IMR-90 (cell line): ENCODE results near the gene WDR37. TPM values are rescaled to one million over a fixed set of nuclear protein-coding genes. Genes with fewer than 3 reads are reported as not detected.

Source experiments
- ATAC-seq: fragments of 200-7000 bp; cut with Tn5 transposase; 2 replicates; pipeline ENCODE4 v1.9.1; 2020; ENCODE audit warnings: low read depth, mild to moderate bottlenecking, moderate library complexity
- BruUV-seq: library from RNA; stranded (reverse); fragments of 400-500 nt; replicated peaks from 2 replicates; lab custom pipeline; 2021; lab: Mats Ljungman, UMichigan
- CTCF ChIA-PET: fragments of 300-600 bp; formaldehyde crosslinking; extraction: SDS; loops from one replicate; lab custom pipeline; 2021; ENCODE audit warnings: antibody characterized with exemption; lab: Yijun Ruan, JAX
- POLR2A ChIA-PET: fragments of 300-600 bp; sonication (Branson Sonifier 250); formaldehyde crosslinking; loops from one replicate; lab custom pipeline; 2022; ENCODE audit warnings: antibody characterized with exemption; ENCODE audit not compliant: unreplicated experiment; lab: Charles Lee
- DNase-seq: peaks from one replicate; pipeline ENCODE4 v3.0.0; 2013
- H2AFZ ChIP-seq: replicated peaks from 2 replicates; pipeline ENCODE3; 2013; ENCODE audit warnings: low read length, mild to moderate bottlenecking; ENCODE audit not compliant: poor library complexity
- H2AK5ac ChIP-seq: 2 replicates; pipeline ENCODE4 v1.6.1; 2013; ENCODE audit warnings: low read depth, low read length, inconsistent platforms
- H2AK9ac ChIP-seq: replicated peaks from 2 replicates; pipeline ENCODE3; 2013; ENCODE audit warnings: mild to moderate bottlenecking, low read depth, low read length, moderate library complexity; ENCODE audit not compliant: poor library complexity
- H2BK120ac ChIP-seq: 2 replicates; pipeline ENCODE4 v1.6.1; 2013; ENCODE audit warnings: low read depth, low read length, inconsistent platforms
- H2BK15ac ChIP-seq: 3 replicates; pipeline ENCODE4 v1.6.1; 2013; ENCODE audit warnings: low read depth, low read length, inconsistent platforms
- H2BK20ac ChIP-seq: 2 replicates; pipeline ENCODE4 v1.6.1; 2013; ENCODE audit warnings: low read depth, mild to moderate bottlenecking, inconsistent platforms, low read length, moderate library complexity
- H2BK5ac ChIP-seq: 2 replicates; pipeline ENCODE4 v1.6.1; 2013; ENCODE audit warnings: mild to moderate bottlenecking, low read depth, low read length, inconsistent platforms; ENCODE audit not compliant: poor library complexity, severe bottlenecking
- H3K14ac ChIP-seq: replicated peaks from 2 replicates; pipeline ENCODE4 v1.6.1; 2013; ENCODE audit warnings: low read depth, low read length, inconsistent platforms
- H3K18ac ChIP-seq: 2 replicates; pipeline ENCODE4 v1.6.1; 2013; ENCODE audit warnings: low read depth, low read length, control low read depth
- H3K23ac ChIP-seq: 2 replicates; pipeline ENCODE4 v1.6.1; 2013; ENCODE audit warnings: low read depth, low read length, inconsistent platforms
- H3K27ac ChIP-seq: 2 replicates; pipeline ENCODE4 v1.5.1; 2013; ENCODE audit warnings: mild to moderate bottlenecking, control low read depth, low read length; ENCODE audit not compliant: insufficient read depth
- H3K27me3 ChIP-seq: 2 replicates; pipeline ENCODE4 v1.6.1; 2013; ENCODE audit warnings: low read length; ENCODE audit not compliant: control insufficient read depth, insufficient read depth
- H3K36me3 ChIP-seq: 2 replicates; pipeline ENCODE4 v1.6.1; 2013; ENCODE audit warnings: low read length, mixed read lengths; ENCODE audit not compliant: control insufficient read depth, insufficient read depth
- H3K4ac ChIP-seq: 2 replicates; pipeline ENCODE4 v1.6.1; 2013; ENCODE audit warnings: low read depth, low read length, inconsistent platforms
- H3K4me1 ChIP-seq: 2 replicates; pipeline ENCODE4 v1.6.1; 2013; ENCODE audit warnings: low read length, mixed read lengths; ENCODE audit not compliant: control insufficient read depth, insufficient read depth
- H3K4me2 ChIP-seq: 2 replicates; pipeline ENCODE4 v1.6.1; 2013; ENCODE audit warnings: low read depth, mild to moderate bottlenecking, control low read depth, low read length, moderate library complexity
- H3K4me3 ChIP-seq: 2 replicates; pipeline ENCODE4 v1.5.1; 2013; ENCODE audit warnings: low read depth, mild to moderate bottlenecking, control low read depth, low read length, moderate library complexity; ENCODE audit not compliant: insufficient read depth
- H3K56ac ChIP-seq: 2 replicates; pipeline ENCODE4 v1.6.1; 2013; ENCODE audit warnings: low read length, inconsistent platforms; ENCODE audit not compliant: insufficient read depth; ENCODE audit errors: extremely low read depth
- H3K79me1 ChIP-seq, 2 experiments: 2 replicates each; pipeline ENCODE4 v1.6.1; 2013; ENCODE audit warnings: low read length in 2 of 2, inconsistent platforms in 1 of 2, low read depth in 1 of 2
- H3K9ac ChIP-seq: 2 replicates; pipeline ENCODE4 v1.6.1; 2013; ENCODE audit warnings: low read depth, low read length, control low read depth
- H3K9me1 ChIP-seq: 2 replicates; pipeline ENCODE4 v1.6.1; 2013; ENCODE audit warnings: low read length, inconsistent platforms; ENCODE audit not compliant: insufficient read depth
- H3K9me3 ChIP-seq: 2 replicates; pipeline ENCODE4 v1.6.1; 2013; ENCODE audit warnings: low read length; ENCODE audit not compliant: control insufficient read depth, insufficient read depth
- H4K20me1 ChIP-seq: 2 replicates; pipeline ENCODE4 v1.6.1; 2013; ENCODE audit warnings: low read length, inconsistent platforms; ENCODE audit not compliant: insufficient read depth
- H4K5ac ChIP-seq: 2 replicates; pipeline ENCODE4 v1.6.1; 2013; ENCODE audit warnings: mild to moderate bottlenecking, low read depth, low read length, control low read depth
- H4K8ac ChIP-seq, 2 experiments: 2 replicates each; pipeline ENCODE4 v1.6.1; 2013; ENCODE audit warnings: low read depth in 2 of 2, low read length in 2 of 2, control low read depth in 1 of 2, inconsistent platforms in 1 of 2
- H4K91ac ChIP-seq: 2 replicates; pipeline ENCODE4 v1.6.1; 2013; ENCODE audit warnings: low read depth, low read length, inconsistent platforms; ENCODE audit not compliant: insufficient read depth
- CTCF ChIP-seq: conservative IDR thresholded peaks from 2 replicates; pipeline ENCODE4 v1.5.1; 2012; ENCODE audit warnings: mild to moderate bottlenecking, low read depth, low read length, improper control_type of control experiment
- POLR2A ChIP-seq: IDR thresholded peaks from 2 replicates; pipeline ENCODE4 v1.6.1; 2012; ENCODE audit warnings: mild to moderate bottlenecking, low read depth, low read length
- RFX5 ChIP-seq: IDR thresholded peaks from 2 replicates; pipeline ENCODE4 v1.8.0; 2012; ENCODE audit warnings: low read depth, mild to moderate bottlenecking, low read length, moderate library complexity
- WGBS, 2 experiments: methylation state at CpG; one replicate each; pipeline versions ENCODE4 v1.1.5 to v1.1.7; 2013; ENCODE audit warnings: missing lambda C conversion rate in 2 of 2; ENCODE audit not compliant: insufficient read length in 1 of 2; ENCODE audit errors: extremely low coverage in 2 of 2; 5-methylcytosine and 5-hydroxymethylcytosine counted together
- dilution Hi-C: fragments of 300-500 bp; cut with HindIII; formaldehyde crosslinking; loops from one replicate; pipeline ENCODE4 v1.14.3; 2018; ENCODE audit warnings: low sequenced_read_pairs; ENCODE audit not compliant: unreplicated experiment
- in situ Hi-C: fragments of 300-500 bp; cut with MboI; formaldehyde crosslinking; loops from 3 replicates; pipeline ENCODE4 v1.14.3; 2019; ENCODE audit warnings: low sequenced_read_pairs, inconsistent platforms, mixed read lengths
- intact Hi-C: fragments of 100-400 bp; cut with micrococcal nuclease; formaldehyde crosslinking; loops from 2 replicates; pipeline ENCODE4 v1.10.0; 2022
- polyA plus RNA-seq, 3 experiments: library from polyadenylated mRNA; depleted of rRNA; stranded (reverse); fragments of >200 nt; gene quantifications; 2 replicates each; pipeline ENCODE4 v1.2.3, GENCODE V29; 2012; ENCODE audit warnings: low replicate concordance in 1 of 3
- total RNA-seq: library from RNA; depleted of rRNA; stranded (reverse); fragments of >200 nt; gene quantifications from 2 replicates; pipeline ENCODE4 v1.2.3, GENCODE V29; 2012

WDR37 gene
- total and polyA plus RNA-seq, 2 of the 4 experiments (the other 2 are of a cell fraction): 12.7 to 14.5 TPM

- H3K9me3 ChIP-seq: no peaks in the 10 kb centered on the region
- H2BK20ac ChIP-seq: no peak overlapping the region
- no peak overlapping the region for H4K91ac ChIP-seq
- no TSS peak for BruUV-seq
- no peak overlapping the region for H2AK5ac ChIP-seq
- CTCF ChIA-PET: no interaction called here
- no peak overlapping the region for H3K27ac ChIP-seq
- H2AK9ac ChIP-seq: no peak overlapping the region
- no peak overlapping the region for H3K4me3 ChIP-seq
- 92% methylated on average over 11 of the region's 23 CpGs; no CpG with 5 or more reads in 1 of the 2 experiments for WGBS, 2 experiments
- H4K8ac ChIP-seq: no peak overlapping the region
- no peak overlapping the region for H3K23ac ChIP-seq
- H2BK5ac ChIP-seq: no peak overlapping the region
- no peak overlapping the region for H2BK120ac ChIP-seq
- H3K14ac ChIP-seq: no peak overlapping the region
- in situ Hi-C loops: no loop called here
- no peak overlapping the region for H2AFZ ChIP-seq
- H3K4ac ChIP-seq: no peak overlapping the region
- H3K56ac ChIP-seq: no peak overlapping the region
- DNase-seq: no peak
- peaks cover 59% of the 10 kb centered on the region for H3K36me3 ChIP-seq
- no peak overlapping the region for H4K5ac ChIP-seq
- H2BK15ac ChIP-seq: no peak overlapping the region
- H3K4me1 ChIP-seq: no peaks in the 10 kb centered on the region
- H3K9ac ChIP-seq: no peak overlapping the region
- no peak for TF ChIP-seq CTCF
- TF ChIP-seq POLR2A: no peak
- TF ChIP-seq RFX5: no peak
- no peak for ATAC-seq
- no peaks in the 10 kb centered on the region for H4K20me1 ChIP-seq
- no peak overlapping the region for H3K18ac ChIP-seq
- peaks cover 9 to 17% of the 10 kb centered on the region in 2 experiments for H3K79me1 ChIP-seq
- H3K4me2 ChIP-seq: no peak overlapping the region
- POLR2A ChIA-PET: no interaction called here
- H3K9me1 ChIP-seq: 0 out of 2 replicates have a peak, but pooled peaks cover 4% of the 10 kb centered on the region
- intact Hi-C loops: no loop called here
- H3K27me3 ChIP-seq: no peaks in the 10 kb centered on the region
- dilution Hi-C loops: no loop called here
These were observed 65.2 kb downstream of the WDR37 start for GRCh38 chr10:1121271-1121970.
